Upper lobe of right lung (tissue), 1 donor: Measurements from ENCODE around the gene HOXB8. TPM values are rescaled to one million over a fixed set of nuclear protein-coding genes. Genes with fewer than 3 reads are reported as not detected.
A peak's percentile ranks its signal among the peaks of the same experiment; 100 is the strongest.

Experiments
- ATAC-seq: fragments of 200-7000 bp; cut with Tn5 transposase; one replicate; pipeline ENCODE4 v1.9.1; 2020; ENCODE audit warnings: mild to moderate bottlenecking, moderate library complexity
- DNase-seq: peaks from one replicate; pipeline ENCODE4 v3.0.0-alpha.2; 2020
- H3K27ac ChIP-seq: fragments of 200-600 bp; one replicate; pipeline ENCODE4 v1.8.0; 2022
- H3K27me3 ChIP-seq: fragments of 200-600 bp; one replicate; pipeline ENCODE4 v1.8.0; 2022; ENCODE audit warnings: mild to moderate bottlenecking
- H3K36me3 ChIP-seq: fragments of 200-600 bp; one replicate; pipeline ENCODE4 v1.8.0; 2022
- H3K4me1 ChIP-seq: fragments of 200-600 bp; one replicate; pipeline ENCODE4 v1.8.0; 2022
- H3K4me3 ChIP-seq: fragments of 200-600 bp; one replicate; pipeline ENCODE4 v1.8.0; 2022; ENCODE audit warnings: mild to moderate bottlenecking
- H3K9me3 ChIP-seq: fragments of 200-600 bp; one replicate; pipeline ENCODE4 v1.8.0; 2022
- CTCF ChIP-seq: fragments of 200-600 bp; IDR thresholded peaks from one replicate; pipeline ENCODE4 v1.8.0; 2022; ENCODE audit warnings: antibody characterized with exemption
- intact Hi-C: fragments of 100-400 bp; cut with DNase I; formaldehyde crosslinking; loops from one replicate; pipeline ENCODE4 v1.11.0; 2022
- total RNA-seq: library from RNA; stranded (reverse); fragmentation: NEBNext Ultra II Directional; extraction: Animal tissue kit (Norgen Biotek cat#: 25700); gene quantifications from one replicate; pipeline ENCODE4 v1.2.1, GENCODE V29; 2021
- donor health status: DM: no; HTN: yes; CAD: no; lungs with severe emphysema.

The HOXB8 gene
- total RNA-seq, 1 donor from 2014 or later: 1.0 TPM

- no peak for TF ChIP-seq CTCF
- intact Hi-C loops: no loop called here
- ATAC-seq (no peak), DNase-seq (peak; percentile 25)
- Histone ChIP-seq H3K27ac (peak overlapping the region; percentile 85), H3K4me1 (peaks cover 32% of the 10 kb centered on the region), H3K9me3 (no peaks in the 10 kb centered on the region), H3K27me3 (peaks cover 67% of the 10 kb centered on the region), H3K36me3 (no peaks in the 10 kb centered on the region), H3K4me3 (peak overlapping the region; percentile 55)
Observed at GRCh38 chr17:48587276-48588073, 27.6 kb downstream of the HOXB8 start.

- no peak for DNase-seq
- Histone ChIP-seq H3K27me3 (peaks cover 67% of the 10 kb centered on the region), H3K9me3 (no peaks in the 10 kb centered on the region), H3K4me1 (peaks cover 29% of the 10 kb centered on the region), H3K36me3 (no peaks in the 10 kb centered on the region), H3K27ac (peak overlapping the region; percentile 85), H3K4me3 (peak overlapping the region; percentile 55)
- no peak for ATAC-seq
- no peak for TF ChIP-seq CTCF
- intact Hi-C loops: no loop called here
Observed at GRCh38 chr17:48586355-48587258, 28.5 kb downstream of the HOXB8 start.

- no peak for TF ChIP-seq CTCF
- Histone ChIP-seq H3K36me3 (no peaks in the 10 kb centered on the region), H3K9me3 (no peaks in the 10 kb centered on the region), H3K4me1 (peaks cover 33% of the 10 kb centered on the region), H3K27ac (no peak overlapping the region), H3K4me3 (no peak overlapping the region), H3K27me3 (peaks cover 73% of the 10 kb centered on the region)
- intact Hi-C loops: no loop called here
- DNase-seq: no peak
- ATAC-seq: no peak
Observed at GRCh38 chr17:48584223-48584741, 30.8 kb downstream of the HOXB8 start.

GRCh38 chr17:48583708-48584222, 31.3 kb downstream of the HOXB8 start:
- peaks cover 33% of the 10 kb centered on the region for H3K4me1 ChIP-seq
- DNase-seq (no peak), ATAC-seq (no peak)
- intact Hi-C loops: no loop called here
- H3K27ac ChIP-seq: no peak overlapping the region
- peaks cover 77% of the 10 kb centered on the region for H3K27me3 ChIP-seq
- no peak overlapping the region for H3K4me3 ChIP-seq
- no peak for TF ChIP-seq CTCF
- no peaks in the 10 kb centered on the region for H3K36me3 ChIP-seq
- no peaks in the 10 kb centered on the region for H3K9me3 ChIP-seq

- intact Hi-C loops: no loop called here
- DNase-seq (no peak), ATAC-seq (no peak)
- H3K27ac ChIP-seq: peak overlapping the region; percentile 93
- H3K4me3 ChIP-seq: peak overlapping the region; percentile 59
- no peak for TF ChIP-seq CTCF
- H3K4me1 ChIP-seq: peaks cover 30% of the 10 kb centered on the region
- no peaks in the 10 kb centered on the region for H3K9me3 ChIP-seq
- H3K36me3 ChIP-seq: no peaks in the 10 kb centered on the region
- peaks cover 83% of the 10 kb centered on the region for H3K27me3 ChIP-seq
Observed at GRCh38 chr17:48582750-48583069, 32.4 kb downstream of the HOXB8 start.
